LoVo (cell line): ENCODE results near the gene CFAP69.
"Not testable (repeated sequence)": the region's sequence is repeated elsewhere in the genome, so short reads cannot be mapped to it uniquely, and the experiment has no call there.

Experiments used
- DNase-seq: peaks from one replicate; pipeline ENCODE4 v3.0.0-alpha.2; 2016; ENCODE audit warnings: low spot score

CFAP69 gene

GRCh38 chr7:90233569-90233968, 11.4 kb upstream of the CFAP69 start:
- DNase-seq: no peak

GRCh38 chr7:90236721-90237289, 8.2 kb upstream of the CFAP69 start:
- DNase-seq: no peak

- DNase-seq: no peak
Observed at GRCh38 chr7:90238022-90238421, 7.0 kb upstream of the CFAP69 start.

GRCh38 chr7:90238583-90238982, 6.4 kb upstream of the CFAP69 start:
- no peak for DNase-seq

- DNase-seq: no peak
Observed at GRCh38 chr7:90239050-90239449, 5.9 kb upstream of the CFAP69 start.

- DNase-seq: peak; percentile 46
Observed at GRCh38 chr7:90239625-90240228, 5.2 kb upstream of the CFAP69 start.

GRCh38 chr7:90242369-90243168, 2.4 kb upstream of the CFAP69 start:
- no peak for DNase-seq

GRCh38 chr7:90243556-90243955, 1.4 kb upstream of the CFAP69 start:
- DNase-seq: no peak

GRCh38 chr7:90244565-90244908, 437 bp upstream of the CFAP69 start:
- DNase-seq: no peak

- no peak for DNase-seq
Observed at GRCh38 chr7:90246171-90246570, 1.2 kb downstream of the CFAP69 start.

GRCh38 chr7:90248706-90249105, 3.7 kb downstream of the CFAP69 start:
- DNase-seq: no peak

- DNase-seq: no peak
Observed at GRCh38 chr7:90250601-90251303, 5.8 kb downstream of the CFAP69 start.

GRCh38 chr7:90251304-90251635, 6.3 kb downstream of the CFAP69 start:
- no peak for DNase-seq

GRCh38 chr7:90256011-90256410, 11.0 kb downstream of the CFAP69 start:
- DNase-seq: not testable (repeated sequence)

- DNase-seq: no peak
Observed at GRCh38 chr7:90256778-90257177, 11.8 kb downstream of the CFAP69 start.

- DNase-seq: no peak
Observed at GRCh38 chr7:90261441-90261840, 16.5 kb downstream of the CFAP69 start.

- peak; percentile 61 for DNase-seq
Observed at GRCh38 chr7:90262438-90262837, 17.5 kb downstream of the CFAP69 start.

GRCh38 chr7:90266808-90267207, 21.8 kb downstream of the CFAP69 start:
- DNase-seq: no peak

- no peak for DNase-seq
Observed at GRCh38 chr7:90267263-90267858, 22.4 kb downstream of the CFAP69 start.

GRCh38 chr7:90269163-90269562, 24.2 kb downstream of the CFAP69 start:
- DNase-seq: no peak

GRCh38 chr7:90270431-90271178, 25.6 kb downstream of the CFAP69 start:
- no peak for DNase-seq

- DNase-seq: no peak
Observed at GRCh38 chr7:90271753-90272152, 26.8 kb downstream of the CFAP69 start.
